Adrenal gland (tissue), 5 donors: ENCODE measurements around the gene ZNF358.

Experiments used
- CTCF ChIP-seq, 6 experiments: fragments of 450-650 bp in 4 of 6; fragments of 200-600 bp in 2 of 6; sonication (generic) in 1 of 6; IDR thresholded peaks; 1 replicate in 5 of 6; 2 replicates in 1 of 6; pipeline versions ENCODE4 v1.5.1 to v1.8.0; 2016 to 2021; ENCODE audit warnings: antibody characterized with exemption in 6 of 6, mild to moderate bottlenecking in 2 of 6, moderate library complexity in 1 of 6
- POLR2A ChIP-seq, 2 donors: fragments of 450-650 bp; IDR thresholded peaks; one replicate each; pipeline ENCODE4 v1.6.1; 2017; ENCODE audit warnings: antibody characterized with exemption in 2 of 2, mild to moderate bottlenecking in 2 of 2, moderate library complexity in 1 of 2
- donor health status: DM: no; HTN: no; CAD: no.

- TF ChIP-seq CTCF (IDR thresholded peaks at IDR 0.05) (no peak), POLR2A (IDR thresholded peaks at IDR 0.05) (no peak)
These were observed 46.1 kb upstream of the ZNF358 start for GRCh38 chr19:7469669-7470285.
